AG09309 (cell line): ENCODE measurements around the gene BNC2.

Source experiments
- DNase-seq: peaks from one replicate; pipeline ENCODE4 v3.0.0-alpha.2; 2010; ENCODE audit warnings: low read depth
- H3K4me3 ChIP-seq: 2 replicates; pipeline ENCODE4 v1.5.1; 2011; ENCODE audit warnings: mild to moderate bottlenecking, low read depth, low read length, moderate library complexity; ENCODE audit not compliant: control insufficient read depth
- CTCF ChIP-seq: IDR thresholded peaks from 2 replicates; pipeline ENCODE4 v1.5.1; 2011; ENCODE audit warnings: mild to moderate bottlenecking, low read depth, low read length, inconsistent platforms; ENCODE audit not compliant: insufficient read depth, control insufficient read depth; ENCODE audit errors: missing control alignments

Gene BNC2

GRCh38 chr9:16768816-16769215, 101.7 kb downstream of the BNC2 start:
- DNase-seq = no peak
- H3K4me3 ChIP-seq = no peak overlapping the region
- TF ChIP-seq CTCF = no peak

GRCh38 chr9:16767366-16767765, 103.1 kb downstream of the BNC2 start:
- no peak for TF ChIP-seq CTCF
- no peak overlapping the region for H3K4me3 ChIP-seq
- DNase-seq = no peak

- DNase-seq = no peak
- no peak overlapping the region for H3K4me3 ChIP-seq
- no peak for TF ChIP-seq CTCF
Observed at GRCh38 chr9:16763946-16764345, 106.5 kb downstream of the BNC2 start.

- no peak overlapping the region for H3K4me3 ChIP-seq
- TF ChIP-seq CTCF = no peak
- no peak for DNase-seq
Observed at GRCh38 chr9:16755467-16756160, 114.9 kb downstream of the BNC2 start.

GRCh38 chr9:16754662-16755061, 115.8 kb downstream of the BNC2 start:
- TF ChIP-seq CTCF = no peak
- DNase-seq = no peak
- no peak overlapping the region for H3K4me3 ChIP-seq

GRCh38 chr9:16753256-16753655, 117.2 kb downstream of the BNC2 start:
- TF ChIP-seq CTCF = no peak
- no peak overlapping the region for H3K4me3 ChIP-seq

GRCh38 chr9:16752601-16753000, 117.9 kb downstream of the BNC2 start:
- H3K4me3 ChIP-seq = no peak overlapping the region
- DNase-seq = no peak
- TF ChIP-seq CTCF = no peak

More at GRCh38 chr9:16753256-16753655, 117.2 kb downstream of the BNC2 start:
- DNase-seq = peak; percentile 11
